Stimulated activated CD8-positive, alpha-beta memory T cell treated with anti-CD3 and anti-CD28 coated beads, Interleukin-12 subunit alpha, Interleukin-12 subunit beta, amount 100 ng/mL, for 4 hours (primary cell): Measurements from ENCODE around the gene DGKG.

Experiments
- DNase-seq: peaks from one replicate; pipeline ENCODE4 v3.0.0-alpha.2; 2020; ENCODE audit warnings: low read depth

Gene DGKG

DNA sequence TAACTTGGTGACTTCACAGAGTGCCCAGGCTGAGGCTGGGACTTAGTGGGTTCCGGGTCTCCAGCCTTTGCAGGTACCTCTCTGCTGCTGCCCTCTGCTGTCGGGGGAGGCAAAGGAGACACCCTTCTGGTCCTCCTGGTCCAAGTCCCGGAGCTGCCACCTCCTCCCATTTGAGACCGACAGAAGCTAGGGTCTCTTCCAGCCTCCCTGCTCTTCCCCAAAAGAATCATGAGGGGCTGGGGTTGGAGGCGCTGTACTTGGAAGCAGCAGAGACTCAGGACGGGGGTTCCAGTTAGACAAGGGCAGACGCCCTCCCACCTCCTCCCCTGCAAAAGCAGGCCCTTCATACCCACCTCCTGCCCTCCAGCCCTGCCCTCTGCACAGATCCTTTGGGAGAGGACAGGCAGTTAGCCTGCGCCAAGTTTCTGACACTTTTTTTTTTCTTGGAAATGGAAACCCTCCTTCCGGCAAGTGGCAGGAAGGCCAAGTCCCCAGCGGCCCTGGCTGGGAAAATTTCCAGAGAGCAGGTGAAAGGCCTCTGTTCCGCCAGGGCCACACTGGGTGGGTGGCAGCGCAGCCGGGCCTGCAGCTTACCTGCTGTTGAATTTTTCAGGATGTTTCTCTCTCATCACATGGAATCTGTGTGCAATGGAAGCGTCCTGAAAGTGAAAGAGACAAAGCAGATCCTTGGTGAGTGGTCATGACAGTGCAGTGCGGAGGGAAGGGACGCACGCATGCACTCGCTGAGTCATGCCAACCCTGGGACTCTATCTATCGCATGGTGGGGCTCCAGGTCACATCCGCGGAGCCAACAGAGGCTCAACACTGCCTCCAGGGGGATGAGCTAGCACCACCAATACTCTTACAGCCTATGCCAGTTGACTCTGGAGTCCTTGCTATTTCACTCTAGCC, 119.9 kb downstream of the DGKG start:
- no peak for DNase-seq

DNA sequence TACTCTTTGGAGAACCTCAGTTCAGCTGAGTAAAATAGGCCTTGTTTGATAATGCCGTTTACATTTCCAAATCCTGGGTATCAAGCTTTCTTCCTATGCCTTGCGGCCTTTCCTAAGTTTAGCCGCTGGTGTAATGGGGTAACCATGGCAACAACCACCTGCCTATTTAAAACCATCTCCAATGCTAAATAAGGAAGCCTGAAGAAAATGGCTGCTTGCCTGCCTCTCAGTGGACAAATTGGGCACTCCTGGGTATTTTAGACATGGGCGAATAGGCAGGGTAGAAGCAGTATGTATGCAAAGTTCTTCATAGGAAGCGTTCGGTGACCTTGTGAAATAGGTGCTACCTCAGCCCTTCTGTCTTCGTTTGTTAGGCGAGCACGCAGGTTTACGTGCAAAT, 122.7 kb downstream of the DGKG start:
- DNase-seq = no peak

DNA sequence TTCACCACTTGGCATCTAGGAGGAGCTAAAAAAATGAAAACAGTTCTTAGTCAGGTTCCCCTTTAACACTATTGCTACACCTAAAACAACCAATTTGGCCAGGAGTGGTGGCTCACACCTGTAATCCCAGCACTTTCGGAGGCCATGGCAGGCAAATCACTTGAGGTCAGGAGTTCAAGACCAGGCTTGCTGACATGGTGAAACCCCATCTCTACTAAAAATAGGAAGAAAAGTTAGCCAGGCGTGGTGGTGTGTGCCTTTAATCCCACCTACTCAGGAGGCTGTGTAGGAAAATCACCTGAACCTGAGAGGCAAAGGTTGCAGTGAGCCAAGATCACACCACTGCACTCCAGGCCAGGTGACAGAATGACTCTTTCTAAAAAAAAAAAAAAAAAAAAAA, 124.1 kb downstream of the DGKG start:
- no peak for DNase-seq

DNA sequence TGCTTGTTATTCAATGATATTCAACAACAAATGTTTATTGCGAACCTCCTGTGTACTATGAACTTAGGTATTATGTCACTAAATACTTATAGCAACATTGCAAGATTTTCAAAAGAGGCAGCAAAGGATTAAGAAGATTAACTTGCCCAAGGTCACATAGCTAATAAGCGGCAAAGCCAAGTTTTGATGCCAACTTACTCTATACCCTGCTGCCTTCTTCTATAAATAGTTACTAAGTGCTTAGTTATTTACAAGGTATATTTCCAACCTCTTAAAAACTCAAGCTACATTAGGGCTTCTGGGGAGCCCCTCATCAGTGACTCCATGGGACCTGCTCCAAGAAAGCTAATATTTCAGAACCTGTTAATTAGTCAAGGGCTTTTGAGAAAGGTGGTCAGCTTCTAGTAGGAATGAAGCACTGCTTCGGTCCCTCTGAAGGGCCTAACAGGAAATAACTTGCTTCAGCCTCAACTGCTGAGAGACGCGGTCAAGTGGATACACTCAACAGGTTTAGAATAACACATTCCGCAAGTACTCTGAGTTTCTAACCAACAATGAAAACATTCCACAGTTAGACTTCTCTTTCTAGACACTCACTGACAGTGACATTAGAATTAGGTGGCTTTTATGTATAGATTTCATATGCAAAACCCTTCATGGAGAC, 125.5 kb downstream of the DGKG start:
- no peak for DNase-seq

DNA sequence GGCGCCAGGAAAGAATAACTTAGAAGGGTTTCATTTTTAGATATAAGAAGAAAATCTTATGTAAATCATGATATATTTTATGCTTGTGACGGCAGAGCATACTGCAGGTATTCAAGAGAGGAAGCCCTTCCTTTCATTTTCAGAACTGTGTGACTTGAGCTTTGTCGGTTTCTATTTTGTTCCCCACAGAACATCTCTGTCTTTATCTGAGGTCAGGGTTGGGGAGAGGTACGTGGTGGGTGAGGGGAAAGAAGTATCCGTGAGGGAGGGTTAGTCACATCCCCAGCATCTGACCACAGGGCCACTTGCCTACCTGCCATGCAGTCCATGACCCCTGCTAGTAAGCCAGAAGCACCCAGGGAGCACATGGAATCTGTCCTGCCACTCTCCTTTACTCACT, 126.5 kb downstream of the DGKG start:
- no peak for DNase-seq

DNA sequence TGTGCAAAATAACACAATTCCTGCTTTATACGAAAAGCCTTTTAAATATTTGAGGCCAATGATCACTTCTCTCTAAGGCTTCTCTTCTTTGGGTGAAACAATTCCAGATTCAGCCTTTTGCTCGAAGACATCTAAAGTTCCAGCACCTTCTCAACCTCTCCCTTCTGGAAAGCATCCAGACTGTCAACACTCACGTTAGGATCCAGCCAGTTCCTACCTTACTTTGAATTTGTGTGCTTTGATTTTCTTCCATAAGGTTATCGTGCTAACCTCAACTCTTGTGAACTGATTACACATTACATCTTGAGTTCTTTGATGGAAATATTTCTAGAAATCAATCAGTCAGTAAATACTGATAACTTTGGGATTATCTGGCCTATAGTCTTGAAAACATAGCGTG, 127.9 kb downstream of the DGKG start:
- no peak for DNase-seq

DNA sequence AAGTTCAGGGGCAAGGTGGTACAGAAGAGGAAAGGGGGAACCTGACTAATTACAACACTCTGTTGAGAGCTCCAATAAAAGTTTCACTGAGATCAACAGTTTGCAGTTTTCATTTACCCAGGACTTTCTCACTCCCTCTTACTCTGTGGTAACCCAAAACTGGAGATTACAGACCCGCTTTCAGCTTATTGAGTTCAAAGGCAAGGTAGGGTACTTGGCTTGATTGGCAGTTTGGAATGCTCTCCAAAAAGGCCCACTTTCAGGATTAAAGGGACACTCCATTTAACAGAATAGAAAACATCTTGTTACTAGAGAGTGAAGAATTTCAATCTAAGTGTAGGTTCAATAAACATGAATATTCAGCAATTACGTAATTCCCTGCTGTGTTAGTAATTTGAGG, 135.6 kb downstream of the DGKG start:
- DNase-seq = no peak

DNA sequence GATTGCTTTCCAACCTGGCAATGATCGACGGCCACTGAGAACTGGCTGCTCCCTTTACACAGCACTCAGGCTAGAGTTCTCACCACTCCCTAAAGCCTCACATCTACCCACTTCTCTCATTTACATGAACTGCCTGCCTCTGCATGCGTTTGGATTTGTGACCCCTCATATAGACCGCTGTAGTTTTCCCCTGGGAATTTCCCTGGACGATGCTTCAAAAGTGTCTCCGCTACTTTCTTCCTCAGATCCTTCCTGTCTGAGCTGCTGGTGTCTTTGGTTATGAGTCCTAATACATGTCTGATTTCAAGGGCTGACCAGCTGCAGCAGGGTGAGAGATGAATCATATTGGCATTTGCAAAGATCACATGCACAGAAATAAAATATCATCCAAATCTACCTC, 136.4 kb downstream of the DGKG start:
- no peak for DNase-seq

DNA sequence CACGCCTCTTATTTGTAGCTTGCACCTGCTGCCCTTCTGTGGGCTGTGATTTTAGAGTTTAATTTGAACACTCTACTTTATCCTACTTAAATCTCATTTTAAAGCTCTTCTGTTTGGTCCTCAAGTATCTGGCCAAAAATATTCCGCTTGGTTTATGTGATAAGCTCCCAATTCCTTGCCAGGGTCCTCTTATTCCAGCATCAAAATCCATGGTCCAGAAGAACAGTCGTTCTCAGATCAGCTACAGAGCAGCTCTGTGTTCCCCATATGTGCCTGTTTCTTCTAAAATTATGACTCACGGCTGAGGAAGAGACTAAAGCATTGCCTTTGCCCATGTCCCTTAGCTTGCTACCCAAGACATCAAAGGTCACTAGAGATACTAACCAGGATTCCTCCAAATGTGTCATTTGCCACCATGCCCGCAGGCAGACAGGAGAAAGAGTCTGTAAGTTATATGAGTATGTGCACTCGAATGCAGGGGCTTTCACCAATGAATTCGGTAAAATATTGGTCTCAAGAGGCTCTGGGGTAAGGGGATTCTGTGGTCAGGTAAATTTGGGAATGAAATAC, 137.9 kb downstream of the DGKG start:
- DNase-seq = no peak

DNA sequence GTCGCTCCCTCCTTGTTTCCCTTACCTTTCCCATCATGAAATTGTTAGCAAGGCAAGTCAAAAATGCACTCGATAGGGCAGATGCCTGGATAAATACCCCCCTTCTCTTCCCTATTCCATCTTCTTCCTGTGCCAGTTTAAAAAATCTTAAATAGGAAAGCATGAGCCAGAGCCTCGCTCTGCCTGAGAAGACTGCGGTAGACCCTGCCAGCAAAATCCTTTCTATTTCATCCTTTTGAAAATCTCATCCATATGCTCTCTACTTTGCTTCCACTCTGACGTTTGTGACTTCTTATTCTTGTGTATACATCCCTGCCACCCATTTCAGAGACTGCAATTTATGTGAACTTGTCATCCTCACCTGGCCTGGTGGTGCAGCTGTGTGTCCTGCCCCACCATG, 138.6 kb downstream of the DGKG start:
- DNase-seq = no peak

DNA sequence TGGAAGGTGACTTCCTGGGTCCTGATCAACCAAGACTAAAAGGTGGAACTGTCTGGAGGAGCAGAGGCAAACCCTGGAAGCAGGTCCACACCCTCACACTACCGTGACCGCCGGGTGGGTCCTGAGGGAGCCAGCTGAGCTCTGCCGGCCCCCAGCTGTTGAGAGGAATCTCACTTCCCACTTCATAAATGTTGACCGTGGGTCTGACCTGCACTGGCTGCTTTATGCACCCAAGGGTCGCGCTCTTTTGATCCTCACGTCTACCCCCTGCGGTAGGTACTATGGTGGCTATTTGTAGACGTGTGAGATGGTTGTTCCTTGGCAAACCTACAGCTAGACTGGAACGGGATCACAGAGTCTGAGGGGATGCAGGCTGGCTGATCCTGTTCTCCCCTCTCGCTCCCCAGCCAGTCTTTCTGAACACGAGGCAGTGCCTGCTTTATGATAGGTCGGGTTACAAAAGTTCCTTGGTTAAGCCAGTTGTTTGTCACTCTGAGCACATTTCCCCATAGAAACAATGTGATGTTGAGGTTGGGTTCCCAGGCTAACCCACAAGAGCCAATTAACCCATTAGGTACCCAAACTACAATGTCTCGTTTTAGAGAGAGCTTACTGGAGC, 140.2 kb downstream of the DGKG start:
- DNase-seq = no peak

DNA sequence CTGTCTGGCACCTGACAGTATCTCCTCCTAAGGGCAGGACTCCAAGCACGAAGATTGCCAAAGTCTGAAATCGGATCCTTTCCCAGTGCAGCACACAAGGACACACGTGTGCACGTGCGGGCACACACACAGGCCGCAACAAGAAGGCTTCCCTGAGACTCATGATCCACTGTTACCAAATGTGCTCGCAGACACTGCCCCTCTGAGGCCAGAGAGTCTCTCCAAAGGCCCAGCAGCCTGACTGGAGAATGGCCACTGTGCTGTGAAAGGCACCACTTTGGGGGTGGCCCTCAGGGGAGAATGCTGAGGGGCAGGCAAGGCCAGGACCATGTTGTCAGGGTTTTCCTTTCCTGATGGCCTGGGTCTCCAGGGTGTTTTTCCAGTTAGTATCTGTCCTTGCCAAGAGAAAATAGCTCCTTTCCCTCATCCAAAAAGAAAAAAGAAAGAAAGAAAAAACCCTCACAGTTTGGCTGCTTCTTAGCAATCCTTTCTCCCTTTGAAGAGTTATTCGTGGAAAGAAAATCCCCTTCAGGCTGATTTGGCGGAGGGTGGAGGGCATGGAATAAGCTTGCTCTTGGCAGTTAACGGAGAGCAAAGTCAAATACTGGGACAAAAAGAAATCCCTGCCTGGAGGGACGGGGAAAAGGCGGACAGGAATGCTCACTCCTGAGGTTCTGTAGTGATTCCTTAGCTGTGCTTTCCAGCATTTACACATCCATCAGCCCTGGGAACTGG, 141.0 kb downstream of the DGKG start:
- no peak for DNase-seq

DNA sequence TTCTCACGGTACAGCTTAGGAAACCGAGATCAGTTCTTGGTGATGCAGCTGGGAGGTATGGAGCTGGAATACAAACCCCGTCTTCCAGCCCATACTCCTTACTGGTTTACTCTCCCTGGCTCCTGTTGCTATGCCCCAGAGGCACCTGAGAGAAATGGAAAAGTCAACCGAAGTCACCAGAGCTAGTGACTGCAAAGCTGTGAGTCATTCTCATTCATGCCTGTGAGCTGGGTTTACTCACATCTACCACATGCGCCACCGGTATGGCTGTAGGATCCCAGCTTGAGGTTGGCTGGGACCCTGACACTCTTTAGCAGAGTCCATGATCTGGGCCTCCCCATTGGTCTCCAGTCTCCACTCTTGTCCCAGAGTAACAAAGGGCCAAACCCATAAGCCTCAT, 141.7 kb downstream of the DGKG start:
- no peak for DNase-seq

DNA sequence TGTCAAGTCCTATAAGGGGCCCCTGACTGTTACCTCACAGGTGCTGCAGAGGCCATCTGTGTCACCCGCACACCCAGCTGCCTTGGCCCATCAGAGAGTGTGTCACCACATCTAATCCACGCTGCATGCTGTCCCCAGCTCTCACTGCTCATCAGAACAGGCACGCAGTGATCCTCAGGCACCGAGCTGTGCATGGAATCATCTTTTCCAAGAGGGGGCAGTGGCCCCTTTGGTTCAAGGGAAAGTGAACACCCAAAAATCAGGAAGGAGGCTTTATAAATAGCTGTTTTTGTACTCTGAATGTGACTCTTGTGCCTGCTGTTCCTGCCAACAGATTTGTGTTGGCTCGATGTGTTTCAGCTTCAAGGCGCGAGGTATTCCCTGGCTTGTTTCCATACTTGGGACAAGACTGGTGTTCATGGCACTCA, 142.8 kb downstream of the DGKG start:
- no peak for DNase-seq

DNA sequence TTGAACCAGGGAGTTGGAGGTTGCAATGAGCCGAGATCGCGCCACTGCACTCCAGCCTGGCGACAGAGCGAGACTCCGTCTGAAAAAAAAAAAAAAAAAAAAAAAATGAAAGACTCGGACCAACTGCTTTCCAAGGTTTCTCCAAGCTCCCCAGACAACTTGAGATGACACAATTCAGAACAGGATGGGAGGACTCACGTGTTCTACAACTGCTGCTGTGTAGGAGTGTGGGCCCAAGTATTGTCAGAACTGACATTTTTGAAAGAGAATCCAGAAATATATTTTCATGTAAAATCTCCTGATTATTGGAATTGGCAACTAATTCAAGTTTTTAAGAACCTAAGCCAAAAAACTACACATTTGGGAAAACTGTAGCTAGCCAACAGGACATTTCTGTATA, 143.6 kb downstream of the DGKG start:
- no peak for DNase-seq

DNA sequence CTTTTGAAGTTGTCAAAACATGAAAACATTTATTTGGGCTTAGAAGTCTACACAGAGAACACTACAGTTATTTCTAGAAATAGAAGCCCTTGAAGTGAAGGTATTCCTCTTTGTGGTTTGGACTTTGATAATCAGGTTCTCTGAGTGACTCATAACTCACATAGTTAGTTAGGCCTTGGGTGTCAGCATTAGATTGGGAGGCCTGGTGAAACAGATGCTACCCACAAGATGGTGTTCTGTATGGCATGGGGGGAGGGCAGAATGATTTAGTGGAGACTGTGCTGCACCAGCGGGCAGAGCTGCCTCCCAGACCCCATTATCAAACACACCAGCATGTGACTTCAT, 144.2 kb downstream of the DGKG start:
- no peak for DNase-seq

DNA sequence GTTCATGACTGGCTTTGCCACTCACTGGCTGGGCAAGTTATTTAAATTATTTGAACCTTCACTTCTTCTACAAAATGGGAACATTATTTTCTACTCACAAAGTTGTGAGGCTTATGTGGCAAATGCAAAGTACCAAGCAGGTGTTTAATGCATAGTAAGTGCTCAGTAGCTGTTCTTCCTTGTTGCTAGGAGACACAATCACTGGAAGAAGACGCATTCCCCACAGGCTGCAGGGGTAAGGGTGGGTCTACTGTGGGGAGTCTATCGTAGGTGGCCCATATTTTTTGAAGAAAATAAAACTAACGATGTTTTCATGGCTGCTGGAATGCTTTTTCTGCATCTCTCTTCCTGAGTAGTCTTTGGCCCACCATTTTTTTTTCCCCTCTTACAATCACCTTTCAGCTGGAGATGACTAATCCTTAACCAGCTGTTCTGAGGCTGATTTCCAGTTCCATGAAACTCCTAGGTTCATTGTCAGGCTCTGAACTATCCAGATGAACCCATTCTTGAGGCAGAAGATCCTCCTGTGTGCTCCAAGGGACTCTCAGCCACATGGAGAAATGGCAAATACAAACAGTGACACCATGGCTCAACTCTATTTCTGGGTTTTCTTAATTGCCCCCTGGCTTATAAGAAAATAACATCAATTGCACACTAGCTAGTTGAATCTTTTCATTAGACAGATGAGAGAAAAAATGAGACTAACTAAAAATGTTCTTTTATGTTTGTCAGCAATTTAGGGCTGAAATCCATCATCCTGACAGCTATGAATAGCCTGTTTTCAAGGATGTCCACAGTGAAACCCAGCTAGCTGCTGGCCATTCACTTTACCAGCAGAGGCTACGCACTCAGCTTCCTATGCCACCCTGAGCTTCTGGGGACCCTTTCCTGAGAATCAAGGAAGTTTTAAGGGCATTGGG, 144.9 kb downstream of the DGKG start:
- no peak for DNase-seq

DNA sequence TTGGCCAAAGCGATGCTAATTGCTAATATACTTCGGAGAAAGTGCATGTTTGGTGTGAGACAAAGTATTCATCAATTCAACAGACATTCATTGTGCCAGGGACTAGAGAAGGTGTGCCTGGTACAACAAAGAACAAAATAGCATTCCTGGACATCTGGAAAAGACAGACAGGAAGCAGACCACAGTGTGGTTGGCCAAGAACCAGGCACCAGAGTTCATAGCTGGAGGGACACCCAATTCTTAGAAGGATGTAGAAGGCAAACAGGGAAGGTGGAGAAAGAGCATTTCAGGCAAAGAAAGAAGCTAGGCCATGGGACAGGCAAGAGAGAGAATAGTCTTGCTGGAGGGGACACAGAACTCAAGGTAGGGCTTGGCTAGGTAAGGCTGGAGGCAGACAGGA, 147.4 kb downstream of the DGKG start:
- no peak for DNase-seq

DNA sequence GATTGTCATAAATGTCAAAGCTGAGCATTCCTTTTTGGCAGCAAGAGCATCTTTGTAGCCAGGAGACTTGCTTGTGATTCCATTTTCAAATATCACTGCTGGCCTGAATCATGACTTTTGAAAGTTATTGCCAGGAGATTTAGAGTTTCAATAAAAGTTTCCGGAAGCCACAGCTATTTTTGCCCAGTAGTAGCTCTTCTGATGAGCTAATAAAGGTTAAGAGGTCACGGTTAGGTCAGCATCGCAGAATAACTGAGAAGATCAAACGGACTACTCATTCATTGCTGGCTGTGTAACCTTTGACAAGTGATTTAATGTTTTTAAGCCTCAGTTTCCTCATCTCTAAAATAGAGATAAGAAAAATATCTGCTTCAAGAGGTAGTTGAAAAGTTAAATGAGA, 148.1 kb downstream of the DGKG start:
- DNase-seq = no peak

DNA sequence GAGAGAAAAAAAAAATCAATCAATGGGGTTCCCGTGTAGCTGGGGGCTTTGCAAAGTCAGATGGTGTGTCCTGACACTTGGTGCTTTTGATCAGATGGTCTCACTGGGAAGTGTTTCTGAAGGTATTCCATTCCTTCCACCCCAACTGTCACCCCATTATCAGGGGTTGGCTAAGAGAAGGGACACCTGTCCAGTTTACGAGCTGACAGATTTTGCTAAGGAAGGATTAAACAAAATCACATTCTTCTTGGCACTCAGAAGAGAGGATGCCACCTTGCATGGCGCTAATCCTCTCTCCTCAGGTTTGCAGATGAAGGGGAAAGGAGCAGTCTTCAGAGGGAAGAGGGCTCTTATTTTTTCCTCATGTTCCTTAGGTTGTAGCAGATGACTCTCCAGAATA, 149.4 kb downstream of the DGKG start:
- no peak for DNase-seq

DNA sequence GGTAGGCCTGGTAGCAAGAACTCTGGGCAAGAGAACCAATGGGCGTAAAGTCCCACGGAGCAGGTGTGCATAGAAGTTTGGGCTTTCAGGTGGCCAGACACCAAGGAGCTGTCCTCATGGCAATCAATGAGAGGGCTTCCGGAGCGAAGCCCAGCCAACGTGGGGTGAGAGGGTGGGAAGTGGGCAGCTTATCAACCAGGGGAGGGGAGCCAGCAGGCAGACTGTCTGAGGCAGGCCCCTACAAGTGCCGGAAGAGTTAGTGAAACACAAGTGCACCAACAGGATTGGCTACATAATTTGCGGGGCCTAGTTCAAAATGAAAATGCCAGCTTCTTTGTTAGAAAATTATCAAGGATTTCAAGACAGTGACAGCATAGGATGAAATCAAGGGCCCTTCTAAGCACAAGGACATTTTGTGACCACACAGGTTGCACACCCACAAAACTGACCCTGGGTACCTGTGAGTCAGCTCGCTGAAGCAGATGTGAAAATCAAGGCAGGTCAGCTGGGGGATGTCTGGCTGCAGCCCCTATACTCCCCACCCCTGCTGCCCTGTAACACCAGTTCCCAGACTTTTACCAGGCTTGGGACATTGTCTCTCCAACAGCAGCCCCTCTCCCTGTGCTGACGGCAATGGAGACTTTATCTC, 151.1 kb downstream of the DGKG start:
- no peak for DNase-seq
